ENCODE data around the gene COX8C. TPM values are rescaled to one million over a fixed set of nuclear protein-coding genes. Genes with fewer than 3 reads are reported as not detected.

Gene COX8C
- total RNA-seq, 2 donors from 2014 or later, result not detected

DNA sequence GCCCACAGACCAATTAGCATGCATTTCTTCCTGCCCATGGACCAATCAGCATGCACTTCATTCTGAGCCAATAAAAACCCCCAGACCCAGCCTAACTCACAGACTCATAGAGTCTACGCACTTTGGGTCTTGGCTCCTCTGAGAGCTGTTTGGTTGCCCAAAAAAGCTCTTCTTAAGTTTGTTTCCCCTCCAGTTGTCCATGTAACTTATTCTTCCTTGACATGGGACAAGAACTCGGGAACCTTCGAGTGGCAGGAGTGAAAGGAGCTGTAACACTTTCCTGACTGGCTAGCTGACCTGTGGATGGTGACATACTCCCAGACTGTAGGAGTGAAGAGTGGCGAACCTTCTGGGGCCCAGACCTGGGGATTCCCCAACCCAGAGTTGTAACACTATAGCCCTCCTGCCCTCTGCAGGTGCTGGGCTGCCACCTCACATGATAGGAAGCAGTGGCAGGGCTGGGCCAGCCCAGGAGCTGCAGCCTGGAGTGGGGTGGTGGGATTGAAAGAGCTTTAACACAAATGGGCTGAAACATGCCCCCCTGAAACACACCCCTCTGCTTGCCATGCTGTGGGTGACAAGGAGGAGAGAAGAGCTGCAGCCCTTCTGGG is 9.7 kb upstream of the COX8C start:
- 93% methylated on average over 4 of the region's 4 CpGs for WGBS, 2 donors
- Histone ChIP-seq H3K9me3 (no peaks in the 10 kb centered on the region), H3K27me3 (no peaks in the 10 kb centered on the region), H3K4me1 (peaks cover 9% of the 10 kb centered on the region), H3K36me3 (replicated peaks in 1 of 2; ENCODE audit: insufficient read depth in 1 of 2, low read depth in 2 of 2) (no peaks in the 10 kb centered on the region), H3K4me3 (no peak overlapping the region), H3K27ac (no peak overlapping the region)
- no peak for DNase-seq
- intact Hi-C loops (cut with DNase I), result no loop called here
- TF ChIP-seq, protein P1, sequence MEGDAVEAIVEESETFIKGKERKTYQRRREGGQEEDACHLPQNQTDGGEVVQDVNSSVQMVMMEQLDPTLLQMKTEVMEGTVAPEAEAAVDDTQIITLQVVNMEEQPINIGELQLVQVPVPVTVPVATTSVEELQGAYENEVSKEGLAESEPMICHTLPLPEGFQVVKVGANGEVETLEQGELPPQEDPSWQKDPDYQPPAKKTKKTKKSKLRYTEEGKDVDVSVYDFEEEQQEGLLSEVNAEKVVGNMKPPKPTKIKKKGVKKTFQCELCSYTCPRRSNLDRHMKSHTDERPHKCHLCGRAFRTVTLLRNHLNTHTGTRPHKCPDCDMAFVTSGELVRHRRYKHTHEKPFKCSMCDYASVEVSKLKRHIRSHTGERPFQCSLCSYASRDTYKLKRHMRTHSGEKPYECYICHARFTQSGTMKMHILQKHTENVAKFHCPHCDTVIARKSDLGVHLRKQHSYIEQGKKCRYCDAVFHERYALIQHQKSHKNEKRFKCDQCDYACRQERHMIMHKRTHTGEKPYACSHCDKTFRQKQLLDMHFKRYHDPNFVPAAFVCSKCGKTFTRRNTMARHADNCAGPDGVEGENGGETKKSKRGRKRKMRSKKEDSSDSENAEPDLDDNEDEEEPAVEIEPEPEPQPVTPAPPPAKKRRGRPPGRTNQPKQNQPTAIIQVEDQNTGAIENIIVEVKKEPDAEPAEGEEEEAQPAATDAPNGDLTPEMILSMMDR (IDR thresholded peaks at IDR 0.05), result no peak
- no peak for TF ChIP-seq POLR2A (IDR thresholded peaks at IDR 0.05)
- ATAC-seq, result no peak

- Histone ChIP-seq H3K36me3 (replicated peaks in 1 of 2; ENCODE audit: insufficient read depth in 1 of 2, low read depth in 2 of 2) (no peaks in the 10 kb centered on the region), H3K4me3 (no peak overlapping the region), H3K27ac (no peak overlapping the region), H3K4me1 (peaks cover 9% of the 10 kb centered on the region), H3K27me3 (no peaks in the 10 kb centered on the region), H3K9me3 (no peaks in the 10 kb centered on the region)
- DNase-seq, result no peak
- intact Hi-C loops (cut with DNase I), result no loop called here
- TF ChIP-seq, protein P1 (IDR thresholded peaks at IDR 0.05), result no peak
- no peak for TF ChIP-seq POLR2A (IDR thresholded peaks at IDR 0.05)
- ATAC-seq, result no peak
- 79 to 93% methylated on average over 2 to 7 of the region's 7 CpGs for WGBS, 2 donors
Measured at GRCh38 chr14:93337884-93338283, 9.1 kb upstream of the COX8C start.

DNA sequence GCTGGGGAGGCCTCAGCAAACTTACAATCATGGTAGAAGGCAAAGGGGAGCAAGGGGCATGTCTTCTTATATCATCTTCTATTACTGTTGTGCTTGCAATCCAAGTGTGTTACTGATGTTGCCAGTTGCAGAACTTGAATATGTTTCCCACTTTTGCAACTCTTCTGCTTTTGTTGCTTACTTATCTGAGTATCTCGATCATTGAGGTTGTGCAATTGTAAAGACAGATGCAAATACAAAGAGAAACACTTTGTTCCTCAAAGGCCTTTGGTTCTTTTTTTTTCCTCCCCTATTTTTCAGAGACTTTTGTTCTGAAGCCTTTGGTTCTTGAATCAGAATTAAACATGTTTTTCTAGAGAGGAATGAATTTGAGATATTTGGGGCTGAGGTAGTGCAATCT is 3.7 kb upstream of the COX8C start:
- Histone ChIP-seq H3K36me3 (replicated peaks in 1 of 2; ENCODE audit: insufficient read depth in 1 of 2, low read depth in 2 of 2) (no peaks in the 10 kb centered on the region), H3K9me3 (no peaks in the 10 kb centered on the region), H3K27me3 (no peaks in the 10 kb centered on the region), H3K4me1 (no peaks in the 10 kb centered on the region), H3K4me3 (no peak overlapping the region), H3K27ac (no peak overlapping the region)
- ATAC-seq, result no peak
- DNase-seq, result no peak
- intact Hi-C loops (cut with DNase I), result no loop called here
- 39 to 45% methylated on average over 1 of the region's 1 CpG for WGBS, 2 donors
- TF ChIP-seq POLR2A (IDR thresholded peaks at IDR 0.05), result no peak
- TF ChIP-seq, protein P1 (IDR thresholded peaks at IDR 0.05), result no peak

DNA sequence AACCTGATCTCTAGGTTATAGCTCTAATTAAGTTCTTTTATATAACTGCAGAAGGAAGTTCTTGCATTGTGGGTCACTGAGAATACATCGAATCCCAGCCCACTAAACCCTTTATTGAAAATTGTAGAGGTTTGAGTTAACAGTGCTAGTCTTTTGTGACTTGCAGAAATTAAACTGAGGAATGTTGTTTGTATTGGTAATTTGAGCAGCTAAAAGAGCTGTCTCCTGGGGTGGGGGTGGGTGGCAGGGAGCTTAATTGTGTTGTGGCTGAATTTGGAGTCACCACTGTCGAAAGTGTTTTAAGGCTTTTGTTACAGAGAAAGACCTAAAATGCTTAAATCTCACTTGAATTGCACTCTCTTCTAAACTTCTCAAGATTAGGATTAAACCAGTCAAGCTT is 3.2 kb upstream of the COX8C start:
- no peak for ATAC-seq
- no peak overlapping the region for H3K27ac ChIP-seq
- no peak for DNase-seq
- no peaks in the 10 kb centered on the region for H3K4me1 ChIP-seq
- H3K36me3 ChIP-seq (replicated peaks in 1 of 2; ENCODE audit: insufficient read depth in 1 of 2, low read depth in 2 of 2), result no peaks in the 10 kb centered on the region
- H3K4me3 ChIP-seq, result no peak overlapping the region
- H3K27me3 ChIP-seq, result no peaks in the 10 kb centered on the region
- intact Hi-C loops (cut with DNase I), result no loop called here
- no peak for TF ChIP-seq POLR2A (IDR thresholded peaks at IDR 0.05)
- TF ChIP-seq, protein P1 (IDR thresholded peaks at IDR 0.05), result no peak
- no peaks in the 10 kb centered on the region for H3K9me3 ChIP-seq
- WGBS, 2 donors, result 81 to 87% methylated on average over 2 of the region's 2 CpGs

DNA sequence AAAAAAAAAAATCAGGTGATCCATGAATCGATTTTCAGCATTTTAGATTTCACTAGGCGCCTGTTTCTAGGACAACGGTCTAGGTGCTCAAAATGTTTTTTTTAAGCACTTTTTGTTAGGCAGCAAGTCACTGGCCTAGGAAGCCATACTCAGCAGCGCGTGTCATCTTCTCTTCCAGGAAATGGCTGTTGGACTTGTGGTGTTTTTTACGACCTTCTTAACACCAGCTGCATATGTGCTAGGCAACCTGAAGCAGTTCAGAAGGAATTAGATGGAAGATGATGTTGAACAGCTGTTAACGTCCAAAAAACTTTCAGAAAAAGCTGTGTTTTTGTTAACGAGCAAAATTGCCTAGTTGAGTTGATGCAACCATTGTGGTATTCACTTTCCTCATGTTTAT is 868 bp downstream of the COX8C start:
- TF ChIP-seq, protein P1 (IDR thresholded peaks at IDR 0.05), result no peak
- no peak overlapping the region for H3K4me3 ChIP-seq
- H3K9me3 ChIP-seq, result no peaks in the 10 kb centered on the region
- H3K27ac ChIP-seq, result no peak overlapping the region
- intact Hi-C loops (cut with DNase I), result no loop called here
- no peaks in the 10 kb centered on the region for H3K27me3 ChIP-seq
- DNase-seq (no peak), ATAC-seq (no peak)
- H3K36me3 ChIP-seq (replicated peaks in 1 of 2; ENCODE audit: insufficient read depth in 1 of 2, low read depth in 2 of 2), result no peaks in the 10 kb centered on the region
- no peaks in the 10 kb centered on the region for H3K4me1 ChIP-seq
- 84 to 90% methylated on average over 8 of the region's 8 CpGs for WGBS, 2 donors
